Suprapubic skin (tissue), 4 donors: ENCODE data around the gene NR1D2.

Experiments
- POLR2A ChIP-seq, 2 donors: fragments of 450-650 bp; IDR thresholded peaks; one replicate each; pipeline ENCODE4 v1.6.1; 2017; ENCODE audit warnings: antibody characterized with exemption in 2 of 2, mild to moderate bottlenecking in 2 of 2, moderate library complexity in 2 of 2
- POLR2AphosphoS5 ChIP-seq, 3 donors: sonication (generic); formaldehyde crosslinking; IDR thresholded peaks; one replicate each; pipeline ENCODE4 v1.6.1; 2017; ENCODE audit warnings: antibody characterized with exemption in 3 of 3
- TF ChIP-seq, protein P1 (sequence below), 2 donors: fragments of 200-600 bp in 1 of 2; fragments of 450-650 bp in 1 of 2; sonication (generic) in 1 of 2; IDR thresholded peaks; one replicate each; pipeline ENCODE4 v1.5.1; 2016 to 2019; ENCODE audit warnings: antibody characterized with exemption in 2 of 2, mild to moderate bottlenecking in 1 of 2, moderate library complexity in 1 of 2

DNA sequence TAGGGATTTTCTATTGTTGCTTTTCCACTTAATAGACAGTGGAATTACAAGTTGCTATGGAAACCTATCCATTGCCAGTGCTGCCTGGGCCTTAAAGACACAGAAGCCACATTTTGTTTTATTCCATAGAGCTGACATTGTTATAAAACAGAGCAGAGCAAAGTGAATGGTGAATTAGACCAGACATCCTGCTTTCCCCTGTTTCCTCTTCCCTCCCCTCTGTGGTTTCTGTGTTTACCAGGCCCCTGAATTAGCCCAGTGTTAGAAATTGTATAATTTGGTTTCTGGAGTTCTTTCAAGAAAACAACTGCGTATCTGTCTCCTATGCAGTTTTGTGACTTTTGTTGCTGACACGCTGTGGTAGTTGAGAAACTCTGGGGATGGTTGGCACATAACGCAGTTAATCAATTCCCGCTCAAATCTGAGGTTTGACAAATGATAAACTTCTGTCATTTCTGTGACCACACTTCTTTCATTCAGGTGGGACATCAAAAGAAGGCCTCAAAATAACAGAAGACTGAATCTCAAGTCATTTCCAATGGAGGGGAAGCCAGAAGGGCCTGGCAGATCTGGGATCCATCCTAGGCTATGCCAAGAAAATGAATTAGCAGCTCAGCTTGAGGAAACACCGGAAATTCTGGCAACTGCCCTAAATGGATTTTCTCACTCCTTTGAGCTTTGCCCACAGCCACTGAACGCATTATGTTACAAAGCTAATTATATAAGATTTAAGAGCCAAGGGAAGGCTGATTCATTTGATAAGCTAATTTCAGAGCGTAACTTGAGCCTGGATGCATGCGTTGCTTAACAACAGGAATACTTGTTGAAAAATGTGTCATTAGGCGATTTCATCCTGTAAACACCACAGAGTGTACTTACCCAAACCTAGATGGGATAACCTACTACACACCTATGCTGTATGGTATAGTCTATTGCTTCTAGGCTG is 46.9 kb downstream of the NR1D2 start:
- TF ChIP-seq, protein P1, sequence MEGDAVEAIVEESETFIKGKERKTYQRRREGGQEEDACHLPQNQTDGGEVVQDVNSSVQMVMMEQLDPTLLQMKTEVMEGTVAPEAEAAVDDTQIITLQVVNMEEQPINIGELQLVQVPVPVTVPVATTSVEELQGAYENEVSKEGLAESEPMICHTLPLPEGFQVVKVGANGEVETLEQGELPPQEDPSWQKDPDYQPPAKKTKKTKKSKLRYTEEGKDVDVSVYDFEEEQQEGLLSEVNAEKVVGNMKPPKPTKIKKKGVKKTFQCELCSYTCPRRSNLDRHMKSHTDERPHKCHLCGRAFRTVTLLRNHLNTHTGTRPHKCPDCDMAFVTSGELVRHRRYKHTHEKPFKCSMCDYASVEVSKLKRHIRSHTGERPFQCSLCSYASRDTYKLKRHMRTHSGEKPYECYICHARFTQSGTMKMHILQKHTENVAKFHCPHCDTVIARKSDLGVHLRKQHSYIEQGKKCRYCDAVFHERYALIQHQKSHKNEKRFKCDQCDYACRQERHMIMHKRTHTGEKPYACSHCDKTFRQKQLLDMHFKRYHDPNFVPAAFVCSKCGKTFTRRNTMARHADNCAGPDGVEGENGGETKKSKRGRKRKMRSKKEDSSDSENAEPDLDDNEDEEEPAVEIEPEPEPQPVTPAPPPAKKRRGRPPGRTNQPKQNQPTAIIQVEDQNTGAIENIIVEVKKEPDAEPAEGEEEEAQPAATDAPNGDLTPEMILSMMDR (IDR thresholded peaks at IDR 0.05) = no peak
- TF ChIP-seq POLR2AphosphoS5 (IDR thresholded peaks at IDR 0.05) (no peak), POLR2A (IDR thresholded peaks at IDR 0.05) (no peak)
